Activated naive CD8-positive, alpha-beta T cell treated with anti-CD3 and anti-CD28 coated beads, Interleukin-2, amount 50 U/mL, for 16 hours (primary cell): ENCODE results near the gene HTRA1.

Experiments
- DNase-seq: peaks from one replicate; pipeline ENCODE4 v3.0.0-alpha.2; 2020; ENCODE audit warnings: low read depth, low spot score

Gene HTRA1

DNA sequence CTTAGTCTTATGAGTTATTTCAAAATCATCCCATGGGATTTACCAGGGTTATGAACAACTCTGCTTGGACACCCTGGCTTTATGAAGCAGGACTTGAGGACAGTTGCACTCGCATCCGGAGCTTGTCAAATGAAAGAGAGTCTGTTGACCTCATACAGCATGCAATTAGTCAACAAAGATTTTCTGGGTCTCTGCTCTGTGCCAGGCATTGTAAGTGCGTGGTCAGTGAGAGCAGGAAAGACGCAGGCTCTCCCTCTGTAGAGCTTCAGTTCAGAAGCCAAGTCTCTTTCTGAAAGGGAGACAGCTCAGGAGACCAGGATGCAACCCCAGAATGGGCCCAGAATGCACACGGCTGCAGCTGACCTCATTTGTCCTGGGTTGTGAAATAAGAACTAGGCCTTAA, 53.7 kb downstream of the HTRA1 start:
- DNase-seq: no peak

DNA sequence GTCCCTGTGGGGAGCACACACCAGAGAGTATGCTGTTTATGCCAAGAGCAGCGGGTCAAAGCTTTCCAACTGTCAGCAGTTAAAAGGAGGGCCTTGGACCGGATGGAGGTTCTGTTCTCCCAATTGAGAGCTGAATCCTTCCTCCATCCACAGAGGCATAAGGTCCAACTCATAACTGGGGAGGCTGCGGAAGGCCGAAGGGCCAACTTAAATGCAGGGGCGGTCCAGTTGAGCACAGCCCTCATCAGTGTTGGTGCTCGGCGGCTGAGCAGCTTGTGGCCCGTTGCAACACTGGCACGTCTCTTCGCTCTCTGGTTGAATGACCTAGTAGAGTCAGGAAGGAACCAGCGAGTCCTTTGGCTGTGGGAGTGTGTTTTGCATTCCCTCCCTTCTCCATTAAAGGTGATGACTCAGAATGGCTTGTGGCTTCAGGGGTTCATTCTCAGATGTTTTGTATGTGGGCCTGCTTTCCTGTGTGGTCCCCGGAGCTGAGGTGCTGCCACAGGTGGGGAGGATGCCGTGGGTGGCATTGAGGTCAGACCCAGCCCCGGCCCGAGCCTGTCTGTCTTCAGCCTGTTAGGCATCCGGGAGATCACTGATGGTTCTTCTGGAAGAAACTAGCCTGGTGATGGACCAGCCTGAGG, 54.4 kb downstream of the HTRA1 start:
- DNase-seq: no peak

DNA sequence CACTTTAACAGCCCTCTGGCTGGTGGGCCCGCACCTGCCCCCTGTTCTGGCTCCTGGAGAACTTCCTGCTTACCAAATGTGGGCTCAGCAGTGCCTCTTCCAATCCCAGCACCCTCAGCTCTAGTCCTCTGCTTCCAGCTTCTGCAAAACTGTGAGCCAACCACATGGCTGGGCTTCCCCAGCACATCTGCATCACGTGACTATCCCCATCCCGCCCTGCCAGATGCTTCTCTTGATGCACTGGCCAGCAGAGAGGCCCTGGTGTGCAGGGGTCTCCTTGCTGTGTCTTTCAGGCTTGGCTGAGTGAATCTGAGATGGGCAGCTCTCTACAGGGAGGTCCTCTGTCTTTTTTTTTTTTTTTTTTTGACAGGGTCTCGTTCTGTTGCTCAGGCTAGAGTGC, 55.4 kb downstream of the HTRA1 start:
- no peak for DNase-seq

DNA sequence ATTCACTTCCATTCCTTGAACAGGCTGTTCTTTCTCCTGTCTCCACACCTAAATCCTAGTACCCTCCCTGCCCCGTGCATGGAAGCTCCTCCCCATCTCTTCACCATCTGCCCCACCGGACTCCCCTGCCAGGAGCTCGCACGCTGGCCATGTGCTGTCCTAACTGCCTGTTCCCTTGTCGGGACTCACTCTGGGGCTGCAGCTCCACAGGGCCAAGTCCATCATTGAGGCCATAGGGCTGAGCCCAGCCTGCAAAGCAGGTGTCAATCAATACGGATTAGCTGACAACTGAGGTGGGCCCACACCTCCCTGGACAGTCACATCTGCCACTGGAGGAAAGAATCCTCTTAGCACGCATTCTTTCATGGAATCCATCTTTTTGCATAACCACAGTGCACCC, 57.8 kb downstream of the HTRA1 start:
- no peak for DNase-seq

- no peak for DNase-seq
Measured at GRCh38 chr10:122519873-122520272, 58.5 kb downstream of the HTRA1 start.

DNA sequence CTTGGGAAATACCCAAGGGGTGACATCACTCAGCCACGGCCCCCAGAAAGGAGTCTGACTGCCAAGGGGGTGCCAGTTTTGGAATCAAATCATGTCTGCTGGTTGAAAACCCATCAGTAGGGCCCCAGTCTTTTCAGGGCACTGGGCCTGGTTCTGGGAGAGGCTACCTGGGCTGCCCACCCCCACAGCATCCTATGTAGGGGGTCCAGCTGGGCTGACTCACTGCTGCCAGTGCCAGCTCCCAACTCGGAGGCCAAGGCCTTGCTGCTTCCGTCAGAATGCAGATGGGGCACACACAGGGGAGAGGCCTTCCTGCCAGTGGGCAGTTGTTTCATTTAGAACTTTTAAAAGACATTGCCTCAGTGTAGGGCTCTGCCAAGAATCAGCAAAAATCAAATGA, 59.7 kb downstream of the HTRA1 start:
- no peak for DNase-seq

DNA sequence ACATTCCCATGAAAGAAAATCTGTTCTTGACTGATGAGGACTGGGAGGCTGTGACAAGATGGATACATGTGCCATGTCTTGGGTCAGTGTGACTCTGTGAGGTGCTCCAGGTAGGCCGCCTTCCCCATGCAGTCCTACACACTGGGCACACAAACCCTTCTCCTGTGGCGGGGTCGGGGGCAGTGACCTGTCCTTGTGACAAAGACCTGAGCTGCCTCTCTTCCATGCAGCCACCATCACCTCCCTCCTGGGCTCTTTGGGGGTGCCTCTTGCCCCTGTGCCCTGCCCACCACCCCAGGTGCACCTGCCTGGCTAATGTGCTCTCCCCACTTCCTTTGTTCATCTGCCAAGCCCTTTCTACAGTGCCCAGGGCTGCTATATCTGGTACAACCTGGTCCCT, 63.5 kb downstream of the HTRA1 start:
- no peak for DNase-seq

DNA sequence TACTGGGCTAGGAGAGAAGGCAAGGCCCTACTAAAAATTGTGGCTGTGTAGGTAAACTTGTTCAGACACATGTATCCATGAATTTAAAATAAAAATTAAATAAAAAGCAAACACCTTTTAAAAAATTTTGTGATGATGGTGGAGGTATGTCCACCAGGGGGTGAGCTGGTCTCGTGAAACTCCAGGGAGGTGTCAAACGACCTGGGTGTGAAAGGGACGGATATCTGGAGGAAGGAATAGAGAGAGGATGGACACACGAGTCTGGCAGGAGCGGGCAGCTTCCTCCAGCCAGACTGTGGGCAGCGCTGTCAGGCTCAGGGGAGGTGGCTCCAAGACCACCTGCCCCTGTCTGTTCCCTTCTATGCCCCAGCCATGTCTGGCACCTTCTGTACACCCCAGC, 64.4 kb downstream of the HTRA1 start:
- no peak for DNase-seq

- no peak for DNase-seq
Measured at GRCh38 chr10:122526892-122527291, 65.5 kb downstream of the HTRA1 start.

GRCh38 chr10:122530177-122530576, 68.8 kb downstream of the HTRA1 start:
- no peak for DNase-seq

- DNase-seq: no peak
Measured at GRCh38 chr10:122531261-122531660, 69.9 kb downstream of the HTRA1 start.

- DNase-seq: no peak
Measured at GRCh38 chr10:122531939-122532338, 70.6 kb downstream of the HTRA1 start.

GRCh38 chr10:122532601-122533296, 71.4 kb downstream of the HTRA1 start:
- DNase-seq: no peak

- DNase-seq: no peak
Measured at GRCh38 chr10:122537545-122537944, 76.2 kb downstream of the HTRA1 start.

DNA sequence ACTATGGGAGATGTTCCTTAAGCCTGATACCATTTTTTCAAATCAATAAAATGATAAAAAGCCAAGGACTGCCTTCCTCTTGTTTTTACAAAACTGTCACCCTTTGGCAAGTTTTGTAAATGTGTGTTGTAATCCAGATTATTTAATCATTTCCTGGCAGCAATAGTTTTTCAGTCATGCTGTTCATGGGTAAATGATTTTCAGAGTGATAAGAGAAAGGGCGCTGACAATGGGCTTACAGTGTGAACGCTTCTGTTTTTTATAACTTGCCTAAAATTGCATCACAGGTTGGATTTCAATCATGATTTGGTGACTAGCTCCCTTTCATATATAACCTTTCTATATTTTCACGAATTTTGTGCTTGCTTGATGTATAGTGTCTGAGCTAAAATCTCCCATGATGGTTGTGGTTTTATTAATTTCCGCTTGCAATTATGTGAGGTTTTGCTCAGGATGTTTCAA, 80.2 kb downstream of the HTRA1 start:
- no peak for DNase-seq

GRCh38 chr10:122543676-122544445, 82.5 kb downstream of the HTRA1 start:
- DNase-seq: no peak

GRCh38 chr10:122544493-122544892, 83.1 kb downstream of the HTRA1 start:
- DNase-seq: no peak

DNA sequence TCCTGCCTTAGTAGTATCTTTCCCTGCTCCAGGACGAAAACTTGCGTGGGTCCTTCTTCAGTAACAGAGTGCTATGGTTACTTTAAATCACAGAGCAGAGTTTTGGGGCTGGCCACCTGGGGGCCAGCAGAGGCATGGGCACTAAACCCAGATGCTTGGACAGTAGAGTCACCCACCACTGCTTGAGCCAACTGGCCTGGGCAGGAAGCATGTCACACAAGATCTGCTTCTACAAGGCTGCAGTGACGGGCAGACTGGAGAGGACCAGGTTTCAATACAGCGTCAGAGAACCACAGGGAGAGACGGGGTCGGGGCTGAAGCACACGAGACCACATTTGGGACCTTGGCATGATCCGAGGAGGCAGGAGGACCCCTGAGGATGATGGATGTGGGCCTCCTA, 84.9 kb downstream of the HTRA1 start:
- no peak for DNase-seq

GRCh38 chr10:122548407-122549085, 87.2 kb downstream of the HTRA1 start:
- DNase-seq: no peak

DNA sequence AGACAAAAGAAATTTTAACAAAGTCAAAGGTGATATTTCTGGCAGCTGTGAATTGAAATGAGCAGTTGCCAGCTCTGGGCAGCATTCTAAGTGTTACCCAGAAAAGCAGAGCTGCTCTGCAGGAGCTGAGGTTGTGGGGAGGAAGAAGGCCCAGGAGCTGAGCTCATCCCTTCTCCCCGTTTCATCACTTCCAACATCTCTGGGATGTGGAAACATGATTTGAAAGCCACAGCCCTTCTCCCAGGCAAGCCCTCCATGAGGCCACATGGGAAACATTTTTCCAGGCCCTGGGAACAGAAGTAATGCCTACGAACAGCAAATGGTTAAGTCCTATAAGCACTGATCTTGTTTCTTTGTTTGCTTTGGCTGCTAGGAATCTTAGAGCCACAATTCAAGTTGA, 88.3 kb downstream of the HTRA1 start:
- no peak for DNase-seq

- no peak for DNase-seq
Measured at GRCh38 chr10:122550427-122550826, 89.1 kb downstream of the HTRA1 start.

DNA sequence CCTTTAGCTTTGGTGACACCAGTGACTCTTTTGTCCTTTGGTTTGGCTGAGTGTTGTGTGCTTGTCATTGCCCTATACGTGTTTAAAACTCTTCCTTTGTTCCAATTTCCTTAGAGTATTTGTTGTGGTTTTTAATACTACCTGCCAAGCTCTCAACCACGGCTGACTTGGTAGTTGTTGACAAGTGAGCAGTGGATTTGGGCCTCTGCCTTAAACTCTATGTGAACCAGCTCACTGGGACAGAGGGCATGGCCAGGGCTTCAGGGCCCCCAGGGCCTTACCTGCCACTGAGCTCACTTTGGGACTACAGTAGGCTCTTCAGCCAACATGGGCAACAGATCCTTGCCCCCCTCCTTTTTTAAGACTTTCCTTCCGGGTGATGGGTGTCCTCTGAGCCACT, 89.6 kb downstream of the HTRA1 start:
- DNase-seq: no peak
